Thyroid gland (tissue), 4 donors: ENCODE data around the gene CAMKK1. TPM values are rescaled to one million over a fixed set of nuclear protein-coding genes. Genes with fewer than 3 reads are reported as not detected.
A peak's percentile ranks its signal among the peaks of the same experiment; 100 is the strongest.
"Not testable (repeated sequence)": the region's sequence is repeated elsewhere in the genome, so short reads cannot be mapped to it uniquely, and the experiment has no call there.

ENCODE experiments used
- DNase-seq, 2 donors: peaks; one replicate each; pipeline ENCODE4 v3.0.0-alpha.2; 2019
- H3K27ac ChIP-seq, 3 donors: fragments of 200-600 bp; sonication (generic); 1 replicate in 2 of 3; 2 replicates in 1 of 3; pipeline ENCODE4 v1.5.1; 2016 to 2019; ENCODE audit warnings: mild to moderate bottlenecking in 1 of 3, moderate library complexity in 1 of 3
- H3K27me3 ChIP-seq: fragments of 200-600 bp; sonication (generic); one replicate; pipeline ENCODE4 v1.5.1; 2019
- H3K36me3 ChIP-seq, 2 donors: fragments of 200-600 bp; sonication (generic); one replicate each; pipeline ENCODE4 v1.5.1; 2016 to 2019
- H3K4me1 ChIP-seq, 2 donors: fragments of 200-600 bp; sonication (generic); one replicate each; pipeline ENCODE4 v1.5.1; 2017 to 2019
- H3K4me3 ChIP-seq, 3 donors: fragments of 200-600 bp; sonication (generic); replicated peaks in 1 of 3; 1 replicate in 2 of 3; 2 replicates in 1 of 3; pipeline ENCODE4 v1.5.1; 2016; ENCODE audit warnings: mild to moderate bottlenecking in 1 of 3
- H3K9me3 ChIP-seq: fragments of 200-600 bp; sonication (generic); one replicate; pipeline ENCODE4 v1.5.1; 2017
- POLR2A ChIP-seq, 2 donors: fragments of 450-650 bp; IDR thresholded peaks; one replicate each; pipeline ENCODE4 v1.6.1; 2017; ENCODE audit warnings: antibody characterized with exemption in 2 of 2, mild to moderate bottlenecking in 2 of 2, moderate library complexity in 1 of 2
- WGBS, 2 donors: methylation state at CpG; one replicate each; pipeline ENCODE4 v1.1.5; 2017; 5-methylcytosine and 5-hydroxymethylcytosine counted together
- intact Hi-C: fragments of 100-400 bp; cut with DNase I; formaldehyde crosslinking; loops from one replicate; pipeline ENCODE4 v1.15.1; 2023
- total RNA-seq, 4 donors: library from RNA; depleted of rRNA; stranded (reverse); fragments of >200 nt; gene quantifications; one replicate each; pipeline ENCODE4 v1.2.3, GENCODE V29; 2016
- TF ChIP-seq, protein P1 (sequence below), 6 experiments: fragments of 200-600 bp in 3 of 6; fragments of 450-650 bp in 3 of 6; sonication (generic) in 3 of 6; IDR thresholded peaks; one replicate each; pipeline ENCODE4 v1.5.1; 2016 to 2019; ENCODE audit warnings: antibody characterized with exemption in 6 of 6, mild to moderate bottlenecking in 2 of 6, inconsistent platforms in 1 of 6, moderate library complexity in 1 of 6

The CAMKK1 gene
- total RNA-seq, 4 donors from 2014 or later, result 5.9 to 10.1 (median 7.9) TPM

DNA sequence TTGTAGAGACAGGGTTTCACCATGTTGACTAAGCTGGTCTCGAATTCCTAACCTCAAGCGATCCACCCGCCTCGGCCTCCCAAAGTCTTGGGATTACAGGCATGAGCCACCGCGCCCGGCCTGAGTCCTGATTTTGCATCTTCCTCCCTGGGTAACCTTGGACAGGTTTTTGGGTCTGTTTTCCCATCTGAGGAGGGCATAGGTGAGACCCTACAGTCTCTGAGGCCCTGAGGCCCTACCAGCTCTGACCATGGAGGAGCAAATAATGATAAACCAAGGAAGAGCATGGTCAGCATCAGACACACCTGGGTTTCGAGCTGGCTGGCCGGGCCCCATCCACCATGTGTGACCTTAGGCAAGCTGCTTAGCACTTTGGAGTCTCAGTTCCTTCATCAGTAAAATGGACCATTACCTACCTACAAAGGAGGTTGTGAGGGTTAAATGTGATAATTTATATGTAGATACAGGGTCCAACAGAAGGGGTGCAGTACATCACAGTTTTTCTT, 45.6 kb downstream of the CAMKK1 start:
- peaks cover 0 to 3% of the 10 kb centered on the region in 2 donors for H3K36me3 ChIP-seq
- TF ChIP-seq, protein P1, sequence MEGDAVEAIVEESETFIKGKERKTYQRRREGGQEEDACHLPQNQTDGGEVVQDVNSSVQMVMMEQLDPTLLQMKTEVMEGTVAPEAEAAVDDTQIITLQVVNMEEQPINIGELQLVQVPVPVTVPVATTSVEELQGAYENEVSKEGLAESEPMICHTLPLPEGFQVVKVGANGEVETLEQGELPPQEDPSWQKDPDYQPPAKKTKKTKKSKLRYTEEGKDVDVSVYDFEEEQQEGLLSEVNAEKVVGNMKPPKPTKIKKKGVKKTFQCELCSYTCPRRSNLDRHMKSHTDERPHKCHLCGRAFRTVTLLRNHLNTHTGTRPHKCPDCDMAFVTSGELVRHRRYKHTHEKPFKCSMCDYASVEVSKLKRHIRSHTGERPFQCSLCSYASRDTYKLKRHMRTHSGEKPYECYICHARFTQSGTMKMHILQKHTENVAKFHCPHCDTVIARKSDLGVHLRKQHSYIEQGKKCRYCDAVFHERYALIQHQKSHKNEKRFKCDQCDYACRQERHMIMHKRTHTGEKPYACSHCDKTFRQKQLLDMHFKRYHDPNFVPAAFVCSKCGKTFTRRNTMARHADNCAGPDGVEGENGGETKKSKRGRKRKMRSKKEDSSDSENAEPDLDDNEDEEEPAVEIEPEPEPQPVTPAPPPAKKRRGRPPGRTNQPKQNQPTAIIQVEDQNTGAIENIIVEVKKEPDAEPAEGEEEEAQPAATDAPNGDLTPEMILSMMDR (IDR thresholded peaks at IDR 0.05), result no peak
- TF ChIP-seq POLR2A (IDR thresholded peaks at IDR 0.05), result no peak
- intact Hi-C loops, result no loop called here
- no peak for DNase-seq
- no peaks in the 10 kb centered on the region for H3K9me3 ChIP-seq
- H3K4me3 ChIP-seq, result no peak overlapping the region
- WGBS, 2 donors, result 92 to 94% methylated on average over 9 of the region's 9 CpGs
- H3K27ac ChIP-seq, result no peak overlapping the region
- peaks cover 10 to 11% of the 10 kb centered on the region in 2 donors for H3K4me1 ChIP-seq
- no peaks in the 10 kb centered on the region for H3K27me3 ChIP-seq

DNA sequence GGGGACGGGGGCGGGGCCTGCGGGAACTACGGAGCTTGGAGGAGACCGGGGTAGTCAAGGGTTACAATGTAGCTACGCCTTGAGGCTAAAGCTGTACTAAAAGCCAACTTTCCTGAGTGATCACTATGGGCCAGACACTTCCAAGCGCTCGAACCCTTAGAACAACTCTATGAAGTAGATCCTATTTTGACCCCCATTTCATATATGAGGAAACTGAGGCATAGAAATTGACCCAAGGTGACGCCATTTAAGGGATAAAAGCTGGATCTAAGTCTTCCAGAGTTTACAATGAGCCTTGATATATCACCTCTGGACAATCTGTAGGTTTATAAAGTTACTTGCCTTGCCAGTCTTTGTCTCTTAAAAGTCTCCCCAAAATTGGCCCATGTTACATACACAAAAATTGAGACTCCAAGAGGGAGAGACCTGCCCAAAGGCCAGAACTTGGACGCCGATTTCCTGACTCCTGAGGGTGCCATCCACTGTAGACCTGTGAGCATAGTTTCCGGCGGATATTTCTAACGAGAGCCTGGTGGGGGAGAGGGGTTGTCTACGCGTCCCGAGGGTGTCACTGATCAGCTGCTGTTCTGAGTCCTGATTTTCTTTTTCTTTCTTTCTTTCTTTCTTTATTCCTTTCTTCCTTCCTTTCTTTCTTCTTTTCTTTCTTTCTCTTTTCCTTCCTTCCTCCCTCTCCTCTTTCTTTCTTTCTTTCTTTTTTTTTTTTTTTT, 46.3 kb downstream of the CAMKK1 start:
- TF ChIP-seq, protein P1 (IDR thresholded peaks at IDR 0.05), result no peak
- no peak for TF ChIP-seq POLR2A (IDR thresholded peaks at IDR 0.05)
- peak overlapping the region in 1 of 3 donors; percentile 96 for H3K27ac ChIP-seq
- H3K9me3 ChIP-seq, result no peaks in the 10 kb centered on the region
- peaks cover 0 to 9% of the 10 kb centered on the region in 2 donors for H3K36me3 ChIP-seq
- no peaks in the 10 kb centered on the region for H3K27me3 ChIP-seq
- intact Hi-C loops, result no loop called here
- WGBS, 2 donors, result 46 to 47% methylated on average over 17 of the region's 17 CpGs
- peak overlapping the region in 1 of 3 donors; percentile 95 for H3K4me3 ChIP-seq
- no peak for DNase-seq
- peaks cover 10 to 11% of the 10 kb centered on the region in 2 donors for H3K4me1 ChIP-seq

DNA sequence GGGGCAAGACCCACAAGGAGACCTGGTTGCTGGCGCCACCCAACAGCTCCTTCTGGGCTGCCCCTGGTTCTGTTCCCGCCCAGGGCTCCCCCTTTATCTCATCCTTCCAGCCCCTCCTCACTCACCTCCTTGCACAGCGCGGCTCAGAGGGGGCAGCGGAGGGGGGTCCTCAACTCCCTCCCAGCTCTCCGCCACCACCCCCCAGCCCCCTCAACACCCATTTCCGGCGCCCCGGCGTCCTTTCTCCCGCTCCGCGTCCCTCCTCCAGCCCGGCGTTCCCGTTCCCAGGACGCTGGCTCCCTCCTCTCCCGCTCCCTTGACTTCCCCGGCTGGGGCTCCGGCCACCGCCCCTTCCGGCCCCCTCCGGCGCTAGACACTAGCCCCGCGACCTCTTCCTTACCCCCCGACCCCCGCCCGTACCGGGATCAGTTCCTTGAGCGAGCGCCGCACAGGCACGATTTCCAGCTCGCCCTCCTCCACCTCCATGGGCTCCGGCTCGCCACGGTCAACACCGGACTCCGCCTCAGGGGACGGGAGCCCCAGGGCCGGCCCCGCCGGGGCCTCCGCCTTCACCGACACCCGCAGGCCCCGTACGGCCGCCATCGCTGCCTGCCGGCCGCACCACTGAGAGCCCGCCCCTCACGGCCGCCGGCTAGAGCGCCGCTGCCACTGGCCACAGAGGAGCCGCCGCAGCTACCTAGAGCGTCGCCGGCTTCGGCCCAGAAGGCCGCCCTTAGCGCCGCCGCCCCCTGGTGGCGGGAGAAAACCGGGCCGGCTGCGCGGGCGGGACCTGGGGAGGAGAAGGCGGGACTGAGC, 47.0 kb downstream of the CAMKK1 start, which contains the start of gene NCBP3:
TSS of gene NCBP3 (minus strand) at position 626 of the 816 bp plus-strand sequence. CDS start at position 603, 23 bp downstream.
- H3K27me3 ChIP-seq, result no peaks in the 10 kb centered on the region
- H3K4me1 ChIP-seq, result peaks cover 10 to 11% of the 10 kb centered on the region in 2 donors
- no peaks in the 10 kb centered on the region for H3K9me3 ChIP-seq
- peak within 1 kb of the TSS; percentile 90 to 95 (median 90) for H3K4me3 ChIP-seq
- TF ChIP-seq, protein P1 (IDR thresholded peaks at IDR 0.05), result peak; percentile 68 to 99 (median 92)
- TF ChIP-seq POLR2A (IDR thresholded peaks at IDR 0.05), result peak; percentile 44 to 88
- H3K36me3 ChIP-seq, result peaks cover 0 to 10% of the 10 kb centered on the region in 2 donors
- intact Hi-C loops, result no loop called here
- peak within 1 kb of the TSS; percentile 77 to 96 (median 88) for H3K27ac ChIP-seq
- peak; percentile 88 to 91 for DNase-seq
- WGBS, 2 donors, result 1% methylated on average over 38 to 46 of the region's 76 CpGs

DNA sequence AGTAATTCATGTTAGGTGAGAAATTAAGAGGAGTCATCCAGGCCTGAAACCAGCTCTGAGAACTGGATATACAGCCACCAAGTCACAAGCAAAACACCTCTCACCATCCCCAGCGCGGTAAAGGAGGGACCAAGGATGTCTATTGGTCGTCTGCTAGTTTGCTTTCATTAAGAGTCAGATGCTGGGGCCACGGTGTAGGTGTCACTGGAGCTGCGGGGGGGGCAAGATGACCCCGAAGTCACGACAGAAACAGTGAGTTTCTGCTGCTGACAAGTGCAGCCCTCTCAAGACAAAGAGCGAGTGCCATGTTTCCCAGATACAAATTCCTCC, 47.6 kb downstream of the CAMKK1 start:
- DNase-seq, result peak; percentile 33 to 40
- WGBS, 2 donors, result 2 to 5% methylated on average over 4 to 8 of the region's 8 CpGs
- Histone ChIP-seq H3K27ac (peak overlapping the region in 2 of 3 donors; percentile 88 to 96), H3K36me3 (peaks cover 0 to 10% of the 10 kb centered on the region in 2 donors), H3K4me3 (peak overlapping the region; percentile 90 to 95 (median 90)), H3K27me3 (no peaks in the 10 kb centered on the region), H3K9me3 (no peaks in the 10 kb centered on the region), H3K4me1 (peaks cover 10 to 11% of the 10 kb centered on the region in 2 donors)
- intact Hi-C loops, result no loop called here
- TF ChIP-seq, protein P1 (IDR thresholded peaks at IDR 0.05), result no peak
- TF ChIP-seq POLR2A (IDR thresholded peaks at IDR 0.05), result no peak

DNA sequence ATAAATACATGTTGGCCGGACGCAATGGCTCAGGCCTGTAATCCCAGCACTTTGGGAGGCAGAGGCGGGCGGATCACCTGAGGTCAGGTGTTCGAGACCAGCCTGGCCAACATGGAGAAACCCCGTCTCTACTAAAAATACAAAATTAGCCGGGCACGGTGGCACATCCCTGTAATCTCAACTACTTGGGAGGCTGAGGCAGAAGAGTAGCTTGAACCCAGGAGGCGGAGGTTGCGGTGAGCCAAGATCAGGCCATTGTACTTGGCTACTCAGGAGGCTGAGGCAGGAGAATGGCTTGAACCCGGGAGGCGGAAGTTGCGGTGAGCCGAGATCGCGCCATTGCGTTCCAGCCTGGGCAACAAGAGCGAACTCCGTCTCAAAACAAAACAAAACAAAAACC, 48.3 kb downstream of the CAMKK1 start:
- 95 to 96% methylated on average over 19 of the region's 19 CpGs for WGBS, 2 donors

More for the DNA sequence above, 48.3 kb downstream of the CAMKK1 start:
- DNase-seq, H3K27ac ChIP-seq, H3K9me3 ChIP-seq, H3K27me3 ChIP-seq, intact Hi-C loops, H3K4me3 ChIP-seq: not testable (repeated sequence)
- Histone ChIP-seq H3K36me3 (peaks cover 0 to 14% of the 10 kb centered on the region in 2 donors), H3K4me1 (peaks cover 10 to 11% of the 10 kb centered on the region in 2 donors)
